ENCODE data around the gene ABCC4. TPM values are rescaled to one million over a fixed set of nuclear protein-coding genes. Genes with fewer than 3 reads are reported as not detected.

Gene ABCC4
- total and polyA plus RNA-seq, 2 donors (not counting 1 experiment from before 2014, with no cell fraction given): 35.2 to 98.8 TPM

- Histone ChIP-seq H3K27me3 (ENCODE audit: control insufficient read depth, insufficient read depth, low read length) (no peaks in the 10 kb centered on the region), H4K20me1 (ENCODE audit: control insufficient read depth, extremely low read depth, insufficient read depth, low read length) (no peaks in the 10 kb centered on the region), H2AFZ (ENCODE audit: low read length) (no peak overlapping the region), H3K9me3 (ENCODE audit: control insufficient read depth, insufficient read depth, low read depth, low read length) (no peaks in the 10 kb centered on the region), H3K79me2 (ENCODE audit: control insufficient read depth, insufficient read depth, low read length) (peaks cover 5% of the 10 kb centered on the region), H3K4me3 (replicated peaks in 1 of 4; ENCODE audit: control extremely low read depth in 1 of 4, insufficient read depth in 1 of 4, low read depth in 3 of 4, low read length in 4 of 4) (no peak overlapping the region), H3K36me3 (ENCODE audit: control insufficient read depth, insufficient read depth, low read length) (peaks cover 2% of the 10 kb centered on the region), H3K9ac (ENCODE audit: insufficient read depth, low read length) (no peak overlapping the region), H3K4me1 (ENCODE audit: control insufficient read depth, extremely low read depth, insufficient read depth, low read length) (peaks cover under 1% of the 10 kb centered on the region), H3K4me2 (ENCODE audit: extremely low read depth, insufficient read depth, low read length) (no peak overlapping the region), H3K27ac (ENCODE audit: insufficient read depth, low read length) (no peak overlapping the region)
- no peak for TF ChIP-seq EZH2 (IDR thresholded peaks at IDR 0.05; ENCODE audit: low read length, missing control alignments)
- TF ChIP-seq CTCF (conservative IDR thresholded peaks at IDR 0.05 in 1 of 2, IDR thresholded peaks at IDR 0.05 in 1 of 2; ENCODE audit: low read depth in 1 of 2, low read length in 2 of 2): no peak
- no peak for DNase-seq (ENCODE audit: low read depth in 2 of 2)
Measured at GRCh38 chr13:95248953-95249352, 52.3 kb downstream of the ABCC4 start.

GRCh38 chr13:95247852-95248251, 53.4 kb downstream of the ABCC4 start:
- TF ChIP-seq CTCF (conservative IDR thresholded peaks at IDR 0.05 in 1 of 2, IDR thresholded peaks at IDR 0.05 in 1 of 2; ENCODE audit: low read depth in 1 of 2, low read length in 2 of 2) (no peak), EZH2 (IDR thresholded peaks at IDR 0.05; ENCODE audit: low read length, missing control alignments) (no peak)
- Histone ChIP-seq H3K36me3 (ENCODE audit: control insufficient read depth, insufficient read depth, low read length) (peaks cover 4% of the 10 kb centered on the region), H3K9me3 (ENCODE audit: control insufficient read depth, insufficient read depth, low read depth, low read length) (no peaks in the 10 kb centered on the region), H3K4me1 (ENCODE audit: control insufficient read depth, extremely low read depth, insufficient read depth, low read length) (no peaks in the 10 kb centered on the region), H3K4me3 (replicated peaks in 1 of 4; ENCODE audit: control extremely low read depth in 1 of 4, insufficient read depth in 1 of 4, low read depth in 3 of 4, low read length in 4 of 4) (no peak overlapping the region), H3K9ac (ENCODE audit: insufficient read depth, low read length) (no peak overlapping the region), H3K4me2 (ENCODE audit: extremely low read depth, insufficient read depth, low read length) (no peak overlapping the region), H4K20me1 (ENCODE audit: control insufficient read depth, extremely low read depth, insufficient read depth, low read length) (no peaks in the 10 kb centered on the region), H3K27ac (ENCODE audit: insufficient read depth, low read length) (no peak overlapping the region), H3K27me3 (ENCODE audit: control insufficient read depth, insufficient read depth, low read length) (no peaks in the 10 kb centered on the region), H3K79me2 (ENCODE audit: control insufficient read depth, insufficient read depth, low read length) (no peaks in the 10 kb centered on the region), H2AFZ (ENCODE audit: low read length) (no peak overlapping the region)
- no peak for DNase-seq (ENCODE audit: low read depth in 2 of 2)

GRCh38 chr13:95247171-95247570, 54.1 kb downstream of the ABCC4 start:
- H3K4me3 ChIP-seq (replicated peaks in 1 of 4; ENCODE audit: control extremely low read depth in 1 of 4, insufficient read depth in 1 of 4, low read depth in 3 of 4, low read length in 4 of 4): no peak overlapping the region
- H3K9me3 ChIP-seq (ENCODE audit: control insufficient read depth, insufficient read depth, low read depth, low read length): no peaks in the 10 kb centered on the region
- no peak overlapping the region for H2AFZ ChIP-seq (ENCODE audit: low read length)
- H3K4me1 ChIP-seq (ENCODE audit: control insufficient read depth, extremely low read depth, insufficient read depth, low read length): no peaks in the 10 kb centered on the region
- no peak overlapping the region for H3K27ac ChIP-seq (ENCODE audit: insufficient read depth, low read length)
- TF ChIP-seq EZH2 (IDR thresholded peaks at IDR 0.05; ENCODE audit: low read length, missing control alignments) (no peak), CTCF (conservative IDR thresholded peaks at IDR 0.05 in 1 of 2, IDR thresholded peaks at IDR 0.05 in 1 of 2; ENCODE audit: low read depth in 1 of 2, low read length in 2 of 2) (no peak)
- H3K9ac ChIP-seq (ENCODE audit: insufficient read depth, low read length): no peak overlapping the region
- no peaks in the 10 kb centered on the region for H3K79me2 ChIP-seq (ENCODE audit: control insufficient read depth, insufficient read depth, low read length)
- DNase-seq (ENCODE audit: low read depth in 2 of 2): no peak
- no peaks in the 10 kb centered on the region for H4K20me1 ChIP-seq (ENCODE audit: control insufficient read depth, extremely low read depth, insufficient read depth, low read length)
- H3K27me3 ChIP-seq (ENCODE audit: control insufficient read depth, insufficient read depth, low read length): no peaks in the 10 kb centered on the region
- no peak overlapping the region for H3K4me2 ChIP-seq (ENCODE audit: extremely low read depth, insufficient read depth, low read length)
- H3K36me3 ChIP-seq (ENCODE audit: control insufficient read depth, insufficient read depth, low read length): peaks cover 4% of the 10 kb centered on the region
